Breast epithelium (tissue), 4 donors: Measurements from ENCODE around the gene FICD. TPM values are rescaled to one million over a fixed set of nuclear protein-coding genes. Genes with fewer than 3 reads are reported as not detected.

Source experiments
- DNase-seq, 2 donors: peaks; one replicate each; pipeline ENCODE4 v3.0.0-alpha.2; 2019; ENCODE audit warnings: low spot score in 2 of 2
- H3K27ac ChIP-seq, 2 donors: fragments of 200-600 bp; sonication (generic) in 1 of 2; one replicate each; pipeline ENCODE4 v1.5.1; 2016 to 2019; ENCODE audit warnings: mild to moderate bottlenecking in 1 of 2
- H3K27me3 ChIP-seq, 2 donors: fragments of 200-600 bp; sonication (generic) in 1 of 2; one replicate each; pipeline versions ENCODE4 v1.5.1 to v1.6.0; 2017 to 2019; ENCODE audit warnings: control low read depth in 1 of 2, mild to moderate bottlenecking in 1 of 2
- H3K36me3 ChIP-seq: fragments of 200-600 bp; one replicate; pipeline ENCODE4 v1.5.1; 2019
- H3K4me1 ChIP-seq, 2 donors: fragments of 200-600 bp; sonication (generic); one replicate each; pipeline ENCODE4 v1.5.1; 2016 to 2019; ENCODE audit warnings: control low read depth in 1 of 2
- H3K4me3 ChIP-seq, 3 donors: fragments of 200-600 bp; sonication (generic); 1 replicate in 2 of 3; 2 replicates in 1 of 3; pipeline ENCODE4 v1.5.1; 2016 to 2019; ENCODE audit warnings: mild to moderate bottlenecking in 3 of 3, moderate library complexity in 2 of 3
- H3K9me3 ChIP-seq, 2 donors: fragments of 200-600 bp; sonication (generic) in 1 of 2; one replicate each; pipeline ENCODE4 v1.5.1; 2016 to 2019; ENCODE audit warnings: control low read depth in 1 of 2
- POLR2A ChIP-seq: fragments of 450-650 bp; IDR thresholded peaks from one replicate; pipeline ENCODE4 v1.6.1; 2016; ENCODE audit warnings: antibody characterized with exemption, mild to moderate bottlenecking, moderate library complexity
- POLR2AphosphoS5 ChIP-seq, 3 donors: sonication (generic); formaldehyde crosslinking; IDR thresholded peaks; one replicate each; pipeline ENCODE4 v1.6.1; 2017; ENCODE audit warnings: antibody characterized with exemption in 3 of 3
- intact Hi-C: fragments of 100-400 bp; cut with DNase I; formaldehyde crosslinking; loops from one replicate; pipeline ENCODE4 v1.15.1; 2023; ENCODE audit warnings: low total_unique reads
- total RNA-seq, 3 donors: library from RNA; depleted of rRNA; stranded (reverse); fragments of >200 nt; gene quantifications; one replicate each; pipeline ENCODE4 v1.1.0, GENCODE V29; 2016
- TF ChIP-seq, protein P1 (sequence below), 3 donors: fragments of 450-650 bp; IDR thresholded peaks; one replicate each; pipeline ENCODE4 v1.5.1; 2016 to 2017; ENCODE audit warnings: antibody characterized with exemption in 3 of 3, mild to moderate bottlenecking in 3 of 3, moderate library complexity in 3 of 3

FICD gene
- total RNA-seq, 3 donors from 2014 or later = 7.0 to 8.5 (median 8.0) TPM

GRCh38 chr12:108495054-108495453, 20.0 kb upstream of the FICD start:
- Histone ChIP-seq H3K4me3 (no peak overlapping the region), H3K27ac (no peak overlapping the region), H3K9me3 (no peaks in the 10 kb centered on the region), H3K36me3 (no peaks in the 10 kb centered on the region), H3K4me1 (no peaks in the 10 kb centered on the region), H3K27me3 (no peaks in the 10 kb centered on the region)
- intact Hi-C loops = loop anchor here (5.0 kb wide), 1 partner anchor 1592 kb away; no protein-coding TSS in a partner anchor
- no peak for DNase-seq
- TF ChIP-seq, protein P1, sequence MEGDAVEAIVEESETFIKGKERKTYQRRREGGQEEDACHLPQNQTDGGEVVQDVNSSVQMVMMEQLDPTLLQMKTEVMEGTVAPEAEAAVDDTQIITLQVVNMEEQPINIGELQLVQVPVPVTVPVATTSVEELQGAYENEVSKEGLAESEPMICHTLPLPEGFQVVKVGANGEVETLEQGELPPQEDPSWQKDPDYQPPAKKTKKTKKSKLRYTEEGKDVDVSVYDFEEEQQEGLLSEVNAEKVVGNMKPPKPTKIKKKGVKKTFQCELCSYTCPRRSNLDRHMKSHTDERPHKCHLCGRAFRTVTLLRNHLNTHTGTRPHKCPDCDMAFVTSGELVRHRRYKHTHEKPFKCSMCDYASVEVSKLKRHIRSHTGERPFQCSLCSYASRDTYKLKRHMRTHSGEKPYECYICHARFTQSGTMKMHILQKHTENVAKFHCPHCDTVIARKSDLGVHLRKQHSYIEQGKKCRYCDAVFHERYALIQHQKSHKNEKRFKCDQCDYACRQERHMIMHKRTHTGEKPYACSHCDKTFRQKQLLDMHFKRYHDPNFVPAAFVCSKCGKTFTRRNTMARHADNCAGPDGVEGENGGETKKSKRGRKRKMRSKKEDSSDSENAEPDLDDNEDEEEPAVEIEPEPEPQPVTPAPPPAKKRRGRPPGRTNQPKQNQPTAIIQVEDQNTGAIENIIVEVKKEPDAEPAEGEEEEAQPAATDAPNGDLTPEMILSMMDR (IDR thresholded peaks at IDR 0.05) = no peak
- TF ChIP-seq POLR2AphosphoS5 (IDR thresholded peaks at IDR 0.05) (no peak), POLR2A (no peak)

GRCh38 chr12:108495823-108496579, 19.1 kb upstream of the FICD start:
- no peaks in the 10 kb centered on the region for H3K27me3 ChIP-seq
- TF ChIP-seq POLR2AphosphoS5 (IDR thresholded peaks at IDR 0.05) = no peak
- TF ChIP-seq, protein P1 (IDR thresholded peaks at IDR 0.05) = no peak
- no peak for TF ChIP-seq POLR2A
- H3K4me3 ChIP-seq = no peak overlapping the region
- no peak for DNase-seq
- no peaks in the 10 kb centered on the region for H3K4me1 ChIP-seq
- H3K9me3 ChIP-seq = no peaks in the 10 kb centered on the region
- H3K36me3 ChIP-seq = no peaks in the 10 kb centered on the region
- intact Hi-C loops = loop anchor here (5.0 kb wide), 1 partner anchor 1591 kb away; no protein-coding TSS in a partner anchor
- H3K27ac ChIP-seq = no peak overlapping the region

DNA sequence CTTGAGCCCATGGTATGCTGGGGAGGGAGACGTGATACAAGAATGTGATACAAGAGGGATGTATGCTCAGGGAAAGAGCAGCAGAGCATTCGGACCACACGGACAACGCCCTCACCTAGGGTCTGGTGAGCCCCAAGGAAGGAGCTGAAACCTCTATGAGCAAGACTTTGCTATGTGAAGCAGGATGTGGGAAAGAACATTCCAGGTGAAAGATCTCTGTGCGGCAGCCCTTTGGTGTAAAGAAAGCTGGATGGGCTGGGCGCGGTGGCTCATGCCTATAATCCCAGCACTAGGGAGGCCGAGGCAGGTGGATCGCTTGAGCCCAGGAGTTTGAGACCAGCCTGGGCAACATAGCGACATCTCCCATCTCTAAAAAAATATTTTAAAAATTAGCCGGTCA, 16.9 kb upstream of the FICD start:
- intact Hi-C loops = loop anchor here (5.0 kb wide), 1 partner anchor 1589 kb away; no protein-coding TSS in a partner anchor

GRCh38 chr12:108502922-108503321, 12.2 kb upstream of the FICD start:
- Histone ChIP-seq H3K36me3 (no peaks in the 10 kb centered on the region), H3K4me3 (no peak overlapping the region), H3K27ac (no peak overlapping the region), H3K9me3 (peaks cover 0 to 13% of the 10 kb centered on the region in 2 donors), H3K27me3 (peaks cover 0 to 5% of the 10 kb centered on the region in 2 donors), H3K4me1 (no peaks in the 10 kb centered on the region)
- no peak for DNase-seq
- intact Hi-C loops = no loop called here
- TF ChIP-seq POLR2A (no peak), POLR2AphosphoS5 (IDR thresholded peaks at IDR 0.05) (no peak)
- TF ChIP-seq, protein P1 (IDR thresholded peaks at IDR 0.05) = no peak

More for the DNA sequence above, 16.9 kb upstream of the FICD start:
- DNase-seq = no peak
- no peak overlapping the region for H3K4me3 ChIP-seq
- no peaks in the 10 kb centered on the region for H3K4me1 ChIP-seq
- no peaks in the 10 kb centered on the region for H3K36me3 ChIP-seq
- TF ChIP-seq, protein P1 (IDR thresholded peaks at IDR 0.05) = no peak
- TF ChIP-seq POLR2AphosphoS5 (IDR thresholded peaks at IDR 0.05) (no peak), POLR2A (no peak)
- no peaks in the 10 kb centered on the region for H3K27me3 ChIP-seq
- H3K9me3 ChIP-seq = peaks cover 0 to 6% of the 10 kb centered on the region in 2 donors
- no peak overlapping the region for H3K27ac ChIP-seq

DNA sequence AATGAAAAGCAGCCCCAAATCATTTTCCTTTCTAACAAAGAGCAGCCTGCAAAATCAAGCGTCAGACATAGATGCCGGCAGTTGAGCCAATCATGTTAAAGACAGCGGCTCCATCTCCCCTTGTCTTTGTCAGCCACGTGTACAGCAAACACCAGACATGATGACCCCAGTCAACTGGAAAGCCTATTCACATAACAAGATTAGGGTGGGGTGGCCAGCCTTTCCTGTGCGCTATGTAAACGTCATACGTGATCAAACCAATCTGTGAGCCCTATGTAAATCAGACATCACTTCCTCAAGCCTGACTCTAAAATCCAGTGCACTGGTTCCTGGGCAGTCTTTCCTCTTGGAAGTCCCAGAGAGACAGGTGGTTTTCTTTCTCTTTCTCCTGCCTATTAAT, 9.9 kb upstream of the FICD start:
- H3K27ac ChIP-seq = no peak overlapping the region
- DNase-seq = no peak
- no peak overlapping the region for H3K4me3 ChIP-seq
- H3K27me3 ChIP-seq = peaks cover 0 to 5% of the 10 kb centered on the region in 2 donors
- no peaks in the 10 kb centered on the region for H3K36me3 ChIP-seq
- H3K4me1 ChIP-seq = no peaks in the 10 kb centered on the region
- intact Hi-C loops = no loop called here
- TF ChIP-seq POLR2AphosphoS5 (IDR thresholded peaks at IDR 0.05) (no peak), POLR2A (no peak)
- TF ChIP-seq, protein P1 (IDR thresholded peaks at IDR 0.05) = no peak
- H3K9me3 ChIP-seq = peaks cover 0 to 13% of the 10 kb centered on the region in 2 donors
